ENCODE results near the gene MICB. TPM values are rescaled to one million over a fixed set of nuclear protein-coding genes. Genes with fewer than 3 reads are reported as not detected.

MICB gene
- total RNA-seq, 1 experiment from 2014 or later, result 21.7 TPM

DNA sequence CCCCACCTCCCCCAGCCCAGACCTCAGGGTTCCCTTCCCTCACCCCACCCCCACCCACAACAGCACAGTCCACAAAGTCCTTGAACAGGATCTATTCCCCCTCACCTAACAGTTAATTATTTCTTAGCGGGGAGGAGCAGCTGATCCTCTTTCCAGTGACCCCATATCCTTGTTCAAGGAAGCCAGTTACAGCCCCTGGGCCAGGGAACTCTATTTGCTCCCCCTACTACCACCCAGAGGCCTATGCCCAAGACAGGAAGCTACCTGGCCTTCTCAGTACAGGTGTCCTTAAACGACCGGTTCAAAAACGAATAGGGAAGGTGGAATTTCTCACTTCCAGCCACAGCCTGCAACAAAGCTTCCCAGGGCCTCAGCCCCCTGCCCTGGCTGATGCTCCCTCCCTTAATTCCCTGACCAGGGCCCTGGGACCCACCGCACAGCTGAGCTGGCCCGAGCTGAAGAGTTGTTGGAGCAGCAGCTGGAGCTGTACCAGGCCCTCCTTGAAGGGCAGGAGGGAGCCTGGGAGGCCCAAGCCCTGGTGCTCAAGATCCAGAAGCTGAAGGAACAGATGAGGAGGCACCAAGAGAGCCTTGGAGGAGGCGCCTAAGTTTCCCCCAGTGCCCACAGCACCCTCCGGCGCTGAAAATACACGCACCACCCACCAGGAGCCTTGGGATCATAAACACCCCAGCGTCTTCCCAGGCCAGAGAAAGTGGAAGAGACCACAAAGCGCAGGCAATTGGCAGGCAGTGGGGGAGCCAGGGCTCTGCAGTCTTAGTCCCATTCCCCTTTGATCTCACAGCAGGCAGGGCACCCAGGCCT lies 31.6 kb downstream of the MICB start (continued):
- no peak for TF ChIP-seq CEBPB (IDR thresholded peaks at IDR 0.05; ENCODE audit: low read depth)

DNA sequence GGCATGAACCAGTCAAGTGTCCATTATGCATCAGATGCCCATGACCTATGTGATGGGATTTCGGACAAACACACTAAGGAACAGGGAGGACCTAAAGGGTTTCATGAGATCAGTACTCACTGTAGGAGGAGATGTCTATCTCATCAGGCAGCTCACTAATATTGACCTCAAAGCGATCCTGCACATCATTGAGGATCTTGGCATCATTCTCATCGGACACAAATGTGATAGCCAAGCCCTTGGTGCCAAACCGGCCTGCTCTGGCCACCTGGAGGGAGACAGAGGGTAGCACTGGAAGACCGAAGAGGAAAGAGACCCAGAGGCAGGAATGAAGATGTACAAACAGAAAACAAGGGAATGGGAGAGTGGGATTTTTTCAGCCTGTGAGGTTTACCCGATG lies 32.7 kb downstream of the MICB start:
- Histone ChIP-seq H2AFZ (ENCODE audit: low read depth, low read length, poor library complexity, severe bottlenecking) (no peak overlapping the region), H3K9me2 (ENCODE audit: insufficient read depth) (no peaks in the 10 kb centered on the region), H3K27me3 (ENCODE audit: insufficient read depth, low read length) (no peaks in the 10 kb centered on the region), H3K4me3 (replicated peaks in 1 of 2; ENCODE audit: low read depth in 1 of 2, low read length in 2 of 2) (no peak overlapping the region), H3K9ac (ENCODE audit: low read length) (no peak overlapping the region), H3K27ac (ENCODE audit: low read depth, low read length) (no peak overlapping the region), H3K36me3 (ENCODE audit: control insufficient read depth in 1 of 2, insufficient read depth in 2 of 2, low read length in 2 of 2) (peaks cover 43 to 52% of the 10 kb centered on the region in 2 experiments; a peak in 3 of 4 replicates), H3K4me2 (ENCODE audit: low read length) (no peak overlapping the region), H4K20me1 (ENCODE audit: insufficient read depth) (peaks cover 19% of the 10 kb centered on the region; the same call in 1 of the 2 replicates), H3K9me3 (ENCODE audit: control insufficient read depth in 1 of 2, insufficient read depth in 1 of 2, low read depth in 1 of 2, low read length in 2 of 2) (no peaks in the 10 kb centered on the region), H3K4me1 (ENCODE audit: control insufficient read depth in 1 of 2, insufficient read depth in 2 of 2, low read length in 2 of 2) (no peaks in the 10 kb centered on the region; a peak in 1 of 4 replicates), H3K79me2 (ENCODE audit: insufficient read depth, low read length) (peaks cover 32% of the 10 kb centered on the region)
- no peak for ATAC-seq
- no TSS peak for BruUV-seq (replicated peaks)
- intact Hi-C loops (cut with micrococcal nuclease), result no loop called here
- RAD21 ChIA-PET (ENCODE audit: low non-redundant PET in 1 of 2, low total read pairs in 2 of 2, uncharacterized antibody in 2 of 2, unreplicated experiment in 2 of 2), result no interaction called here
- POLR2A ChIA-PET, result interaction anchor here (1.3 kb wide), 2 partner anchors 11 to 35 kb away, joined by 3 to 6 read pairs; partner anchors contain the start of gene DDX39B
- no peak for TF ChIP-seq RAD21 (IDR thresholded peaks at IDR 0.05; ENCODE audit: low read depth)
- TF ChIP-seq, protein P1, sequence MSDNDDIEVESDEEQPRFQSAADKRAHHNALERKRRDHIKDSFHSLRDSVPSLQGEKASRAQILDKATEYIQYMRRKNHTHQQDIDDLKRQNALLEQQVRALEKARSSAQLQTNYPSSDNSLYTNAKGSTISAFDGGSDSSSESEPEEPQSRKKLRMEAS (IDR thresholded peaks at IDR 0.05), result no peak
- TF ChIP-seq CBX3 (IDR thresholded peaks at IDR 0.05; ENCODE audit: low read depth), result no peak
- no peak for TF ChIP-seq ZFX (IDR thresholded peaks at IDR 0.05)
- TF ChIP-seq YY1 (IDR thresholded peaks at IDR 0.05; ENCODE audit: extremely low read depth, insufficient replicate concordance, low read depth, low read length), result no peak
- TF ChIP-seq, protein P2, sequence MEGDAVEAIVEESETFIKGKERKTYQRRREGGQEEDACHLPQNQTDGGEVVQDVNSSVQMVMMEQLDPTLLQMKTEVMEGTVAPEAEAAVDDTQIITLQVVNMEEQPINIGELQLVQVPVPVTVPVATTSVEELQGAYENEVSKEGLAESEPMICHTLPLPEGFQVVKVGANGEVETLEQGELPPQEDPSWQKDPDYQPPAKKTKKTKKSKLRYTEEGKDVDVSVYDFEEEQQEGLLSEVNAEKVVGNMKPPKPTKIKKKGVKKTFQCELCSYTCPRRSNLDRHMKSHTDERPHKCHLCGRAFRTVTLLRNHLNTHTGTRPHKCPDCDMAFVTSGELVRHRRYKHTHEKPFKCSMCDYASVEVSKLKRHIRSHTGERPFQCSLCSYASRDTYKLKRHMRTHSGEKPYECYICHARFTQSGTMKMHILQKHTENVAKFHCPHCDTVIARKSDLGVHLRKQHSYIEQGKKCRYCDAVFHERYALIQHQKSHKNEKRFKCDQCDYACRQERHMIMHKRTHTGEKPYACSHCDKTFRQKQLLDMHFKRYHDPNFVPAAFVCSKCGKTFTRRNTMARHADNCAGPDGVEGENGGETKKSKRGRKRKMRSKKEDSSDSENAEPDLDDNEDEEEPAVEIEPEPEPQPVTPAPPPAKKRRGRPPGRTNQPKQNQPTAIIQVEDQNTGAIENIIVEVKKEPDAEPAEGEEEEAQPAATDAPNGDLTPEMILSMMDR (IDR thresholded peaks at IDR 0.05 in 2 of 3, conservative IDR thresholded peaks at IDR 0.05 in 1 of 3; ENCODE audit: borderline replicate concordance in 1 of 3, insufficient read depth in 1 of 3, low read depth in 2 of 3, low read length in 2 of 3), result no peak
- no peak for TF ChIP-seq EZH2 (IDR thresholded peaks at IDR 0.05)
- TF ChIP-seq ZNF274 (IDR thresholded peaks at IDR 0.05; ENCODE audit: low read depth, low read length), result no peak
- TF ChIP-seq, protein P3, sequence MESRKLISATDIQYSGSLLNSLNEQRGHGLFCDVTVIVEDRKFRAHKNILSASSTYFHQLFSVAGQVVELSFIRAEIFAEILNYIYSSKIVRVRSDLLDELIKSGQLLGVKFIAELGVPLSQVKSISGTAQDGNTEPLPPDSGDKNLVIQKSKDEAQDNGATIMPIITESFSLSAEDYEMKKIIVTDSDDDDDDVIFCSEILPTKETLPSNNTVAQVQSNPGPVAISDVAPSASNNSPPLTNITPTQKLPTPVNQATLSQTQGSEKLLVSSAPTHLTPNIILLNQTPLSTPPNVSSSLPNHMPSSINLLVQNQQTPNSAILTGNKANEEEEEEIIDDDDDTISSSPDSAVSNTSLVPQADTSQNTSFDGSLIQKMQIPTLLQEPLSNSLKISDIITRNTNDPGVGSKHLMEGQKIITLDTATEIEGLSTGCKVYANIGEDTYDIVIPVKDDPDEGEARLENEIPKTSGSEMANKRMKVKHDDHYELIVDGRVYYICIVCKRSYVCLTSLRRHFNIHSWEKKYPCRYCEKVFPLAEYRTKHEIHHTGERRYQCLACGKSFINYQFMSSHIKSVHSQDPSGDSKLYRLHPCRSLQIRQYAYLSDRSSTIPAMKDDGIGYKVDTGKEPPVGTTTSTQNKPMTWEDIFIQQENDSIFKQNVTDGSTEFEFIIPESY (IDR thresholded peaks at IDR 0.05; ENCODE audit: extremely low read depth, insufficient replicate concordance, low read length), result no peak
- TF ChIP-seq EGR1 (IDR thresholded peaks at IDR 0.05; ENCODE audit: low read depth), result no peak
- DNase-seq (ENCODE audit: low read depth, low spot score), result no peak
- CTCF ChIA-PET, result no interaction called here

Measured in HCT116 (cell line).